ENCODE measurements around the gene RHPN2.
"Not testable (repeated sequence)": the region's sequence is repeated elsewhere in the genome, so short reads cannot be mapped to it uniquely, and the experiment has no call there.

The RHPN2 gene

DNA sequence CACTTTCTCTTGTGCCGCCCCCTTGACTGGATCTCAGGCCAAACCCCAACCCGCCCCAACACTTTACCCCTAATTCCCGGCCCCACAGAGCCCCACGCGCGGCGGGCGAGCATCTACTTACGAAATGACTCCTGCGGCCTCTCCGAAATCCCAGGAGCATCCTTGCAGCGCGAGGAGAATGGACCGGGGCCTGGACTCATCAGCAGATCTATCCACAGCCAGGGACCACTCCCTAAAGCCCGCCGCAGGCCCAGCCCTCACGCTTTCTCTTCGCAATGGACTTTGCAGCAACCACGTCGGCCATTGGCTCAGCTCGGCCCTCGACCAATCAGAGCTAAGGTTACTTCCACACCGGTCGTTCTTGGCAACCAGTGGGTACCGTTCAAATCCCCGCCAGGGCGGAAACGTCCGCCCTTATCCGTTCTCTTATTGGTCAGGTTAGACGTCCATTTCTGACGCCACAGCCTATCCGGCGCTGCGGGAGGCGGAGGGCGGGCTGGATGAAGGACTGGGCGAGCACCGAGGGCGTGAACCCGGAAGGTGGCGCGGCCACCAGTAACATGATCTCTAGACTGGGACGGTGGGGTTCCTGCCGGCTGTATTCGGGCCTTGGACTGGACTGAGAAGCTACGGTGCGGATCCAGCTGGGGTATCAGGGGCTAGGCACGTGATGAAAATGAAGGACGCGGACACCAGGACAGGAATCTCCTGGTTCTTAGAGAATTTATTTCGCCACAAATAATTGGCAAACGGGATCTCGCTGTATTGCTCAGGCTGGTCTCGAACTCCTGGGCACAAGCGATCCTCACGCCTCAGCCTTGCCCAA lies 92.8 kb downstream of the RHPN2 start, which contains the start of the genes CEP89 and FAAP24:
Gene CEP89, minus strand, starts transcription at position 244 of the 826 bp plus-strand sequence. Its CDS starts 84 bp downstream, at position 160.
Gene FAAP24, plus strand, starts transcription at position 528 of the 826 bp plus-strand sequence. CDS start 955 bp downstream, outside the sequence.
- peak; percentile 99 for DNase-seq (ENCODE audit: low spot score)

DNA sequence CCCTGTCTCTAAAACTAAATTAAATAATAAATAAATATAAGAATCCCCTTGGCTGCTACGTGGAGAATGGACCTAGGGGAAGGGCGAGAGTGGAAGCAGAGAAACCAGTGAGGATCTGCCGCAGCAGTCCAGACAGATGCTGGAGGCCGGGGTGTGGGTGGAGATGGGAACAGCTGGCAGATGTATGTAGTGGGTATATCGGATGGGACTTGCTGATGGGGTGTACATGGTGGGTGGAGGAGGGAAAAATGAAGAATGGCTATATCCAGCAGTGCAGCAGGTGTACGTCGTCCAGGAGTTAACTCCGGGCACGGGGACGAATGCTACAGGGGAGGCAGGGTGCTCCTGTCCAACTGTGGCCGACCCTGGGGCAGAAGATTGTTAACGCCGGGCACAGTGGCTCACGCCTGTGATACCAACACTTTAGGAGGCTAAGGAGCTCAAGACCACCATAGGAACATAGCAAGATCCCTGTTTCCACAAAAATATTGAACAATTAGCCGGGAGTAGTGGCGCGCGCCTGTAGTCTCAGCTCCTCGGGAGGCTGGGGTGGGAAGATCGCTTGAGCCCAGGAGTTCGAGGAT lies 93.6 kb downstream of the RHPN2 start:
- DNase-seq (ENCODE audit: low spot score) = no peak

DNA sequence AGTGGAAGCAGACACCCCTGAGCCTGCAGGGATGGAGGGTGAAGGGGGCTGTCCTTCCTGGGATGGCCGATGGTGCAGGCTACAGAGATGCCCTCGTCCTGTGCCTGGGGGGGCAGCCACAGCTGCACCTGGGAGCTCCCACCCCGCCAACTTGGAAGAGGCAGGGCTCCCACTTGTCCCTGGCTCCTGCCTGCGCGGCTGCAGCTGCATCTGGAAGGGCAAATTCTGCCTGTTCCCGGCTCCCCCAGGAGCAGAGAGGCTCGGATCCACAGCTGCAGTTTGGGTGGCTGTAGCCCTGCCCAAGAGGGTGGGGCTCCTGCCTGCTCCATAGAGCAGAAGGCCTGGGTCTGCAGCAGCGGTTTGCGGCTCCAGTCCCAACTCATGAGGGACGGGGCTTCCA lies 95.1 kb downstream of the RHPN2 start:
- no peak for DNase-seq (ENCODE audit: low spot score)

DNA sequence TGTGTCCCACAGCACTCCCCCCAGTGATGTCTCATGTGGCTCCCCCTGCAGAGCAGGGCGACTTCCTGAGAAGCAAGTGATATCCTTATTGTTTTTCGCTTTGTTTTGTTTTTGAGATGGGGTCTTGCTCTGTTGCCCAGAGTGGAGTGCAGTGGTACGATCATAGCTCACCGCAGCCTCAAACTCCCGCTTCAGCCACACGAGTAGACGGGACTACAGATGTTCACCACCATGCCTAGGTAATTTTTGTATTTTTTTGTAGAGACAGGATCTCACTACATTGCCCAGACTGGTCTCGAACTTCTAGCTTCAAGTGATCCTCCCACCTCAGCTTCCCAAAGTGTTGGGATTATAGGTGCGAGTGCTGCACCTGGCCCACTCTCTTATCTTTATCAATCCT lies 97.9 kb downstream of the RHPN2 start:
- DNase-seq (ENCODE audit: low spot score) = no peak

DNA sequence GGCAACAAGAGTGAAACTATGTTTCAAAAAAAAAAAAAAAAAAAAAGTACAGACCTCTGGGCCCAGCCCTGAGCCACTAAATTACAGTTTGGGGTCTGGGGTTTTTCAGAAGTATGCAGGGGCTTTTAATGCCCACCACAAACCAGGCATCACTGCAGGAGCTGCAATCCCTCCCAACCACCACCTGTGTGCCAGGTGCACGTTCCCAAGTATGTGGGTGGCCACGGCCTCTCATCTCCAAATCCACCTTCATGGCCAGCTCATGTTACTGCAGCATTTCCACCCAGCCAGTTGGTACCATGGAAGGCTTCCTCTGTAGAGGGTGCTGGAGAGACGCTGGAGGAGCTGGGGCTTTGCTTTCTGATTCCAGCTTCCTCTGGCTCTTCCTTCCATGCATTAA lies 119.4 kb downstream of the RHPN2 start:
- DNase-seq (ENCODE audit: low spot score) = no peak

DNA sequence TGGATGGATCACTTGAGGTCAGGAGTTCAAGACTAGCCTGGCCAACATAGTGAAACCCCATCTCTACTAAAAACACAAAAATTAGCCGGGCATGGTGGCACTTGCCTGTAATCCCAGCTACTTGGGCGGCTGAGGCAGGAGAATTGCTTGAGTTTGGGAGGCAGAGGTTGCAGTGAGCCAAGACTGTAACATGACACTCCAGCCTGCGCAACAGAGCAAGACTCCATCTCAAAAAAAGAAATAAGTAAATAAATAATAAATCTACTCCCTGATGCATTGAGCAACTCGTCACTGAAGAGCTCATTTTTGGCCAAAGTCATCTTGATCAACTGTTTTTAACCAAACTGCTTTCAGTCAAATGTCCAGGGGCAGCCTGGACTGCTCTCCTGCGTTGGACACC lies 123.4 kb downstream of the RHPN2 start:
- DNase-seq (ENCODE audit: low spot score) = not testable (repeated sequence)

DNA sequence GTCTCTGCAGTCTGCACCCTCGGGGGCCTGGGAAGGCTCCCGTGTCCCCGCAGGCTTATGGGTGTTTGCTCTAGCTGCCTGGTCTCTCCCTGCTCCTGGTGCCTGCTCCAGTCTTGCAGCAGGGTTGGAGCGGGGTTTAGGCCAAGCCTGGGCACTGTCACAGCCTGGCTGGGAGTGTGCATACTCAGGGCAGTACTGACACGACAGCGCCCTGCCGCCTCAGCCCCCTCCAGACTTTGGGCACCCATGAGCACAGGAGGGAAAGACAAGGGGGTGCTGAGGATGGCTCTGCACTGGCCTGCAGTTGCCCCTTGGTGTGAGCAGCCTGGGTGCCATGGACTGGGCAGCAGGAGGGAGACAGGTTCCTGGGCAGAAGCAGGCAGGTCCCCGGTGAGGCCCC lies 128.6 kb downstream of the RHPN2 start:
- DNase-seq (ENCODE audit: low spot score) = no peak

DNA sequence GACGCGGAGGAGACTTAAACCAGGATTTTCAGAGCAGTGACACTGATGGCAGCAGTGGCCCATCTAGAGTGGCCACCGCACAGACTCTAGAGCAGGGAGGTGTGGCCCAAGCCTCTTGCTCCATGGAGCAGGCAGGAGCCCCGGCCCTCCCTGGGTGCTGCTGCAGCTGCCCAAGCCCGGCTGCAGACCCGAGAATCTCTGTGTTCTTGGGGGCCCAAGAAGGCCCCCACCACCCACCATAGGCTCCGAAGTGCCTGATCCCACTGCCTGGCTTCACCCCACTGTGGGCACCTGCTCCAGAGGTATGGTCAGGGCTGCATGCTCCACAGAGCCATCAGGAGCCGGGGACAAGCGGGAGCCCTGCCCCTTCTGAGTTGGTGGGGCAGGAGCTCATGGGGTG lies 129.1 kb downstream of the RHPN2 start:
- no peak for DNase-seq (ENCODE audit: low spot score)

DNA sequence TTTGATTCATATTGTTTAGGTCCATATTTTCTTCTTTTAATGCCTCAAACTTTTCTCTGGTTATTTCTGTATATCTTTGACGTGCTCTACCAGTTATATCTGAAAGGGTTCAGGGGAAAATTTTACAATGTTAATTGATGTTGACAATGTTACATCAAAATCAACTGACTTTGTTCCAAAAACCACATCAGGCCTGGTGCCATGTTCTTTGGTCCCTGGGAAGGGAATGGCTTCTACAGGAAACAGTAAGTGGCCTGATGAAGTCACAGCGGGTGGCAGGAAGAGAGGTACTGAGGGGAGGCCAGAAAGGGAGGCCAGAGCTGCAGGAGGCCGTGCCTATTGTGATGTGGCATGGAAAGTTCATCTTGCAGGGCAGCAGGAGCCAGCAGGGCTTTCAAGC lies 131.1 kb downstream of the RHPN2 start:
- DNase-seq (ENCODE audit: low spot score) = no peak

DNA sequence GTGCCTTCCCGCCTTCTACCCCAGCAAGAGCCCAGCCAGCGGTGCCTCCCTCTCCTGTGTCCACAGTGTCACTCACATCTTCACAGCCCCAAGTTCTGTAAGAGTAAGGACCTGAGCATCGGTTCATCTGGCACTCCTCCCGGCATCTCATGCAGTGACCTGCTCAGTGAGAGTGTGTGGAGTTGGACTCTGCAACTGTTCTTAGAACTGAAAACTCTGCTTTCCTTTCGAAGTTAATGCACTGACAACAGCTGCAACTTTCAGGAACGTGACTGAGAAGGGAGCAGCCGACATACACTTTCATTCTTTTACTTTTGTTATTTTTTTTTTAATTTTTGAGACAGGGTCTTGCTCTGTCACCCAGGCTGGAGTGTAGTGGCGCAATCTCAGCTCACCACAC lies 134.1 kb downstream of the RHPN2 start:
- no peak for DNase-seq (ENCODE audit: low spot score)

DNA sequence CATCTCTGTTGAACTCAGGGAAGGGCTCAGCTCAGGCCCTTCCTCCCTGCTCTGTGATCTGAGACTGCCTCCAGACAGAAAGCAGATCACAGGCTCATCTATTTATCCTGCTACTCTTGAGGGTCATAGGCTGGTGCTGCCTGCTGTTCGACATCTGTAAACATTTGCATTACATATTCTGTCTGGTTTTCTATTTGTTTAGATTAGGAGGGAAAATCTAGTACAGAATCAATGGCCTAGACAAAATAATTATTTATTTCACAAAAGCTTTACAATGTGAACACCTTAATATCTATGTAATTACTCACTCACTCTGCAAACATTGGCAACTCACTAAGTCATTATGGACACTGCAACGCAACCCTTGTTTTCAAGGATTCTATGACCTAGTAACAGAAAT lies 135.9 kb downstream of the RHPN2 start:
- no peak for DNase-seq (ENCODE audit: low spot score)
